DOHH2 (cell line): ENCODE data around the gene FETUB.

ENCODE experiments used
- H3F3A ChIP-seq: fragments of 200-600 bp; sonication (generic), shearing (Covaris generic); 2 replicates; pipeline ENCODE4 v1.6.0; 2016; ENCODE audit warnings: antibody characterized with exemption, mild to moderate bottlenecking; ENCODE audit not compliant: control insufficient read depth, insufficient read depth
- H3K27ac ChIP-seq: fragments of 200-600 bp; sonication (generic); 2 replicates; pipeline ENCODE4 v1.5.1; 2014; ENCODE audit warnings: low read depth, mild to moderate bottlenecking, low read length, moderate library complexity
- H3K27me3 ChIP-seq: fragments of 200-600 bp; sonication (generic); 2 replicates; pipeline ENCODE4 v1.6.1; 2014; ENCODE audit warnings: mild to moderate bottlenecking, low read length, mixed read lengths; ENCODE audit not compliant: control insufficient read depth
- H3K36me3 ChIP-seq: fragments of 200-600 bp; sonication (generic); 2 replicates; pipeline ENCODE4 v1.6.1; 2014; ENCODE audit warnings: mild to moderate bottlenecking, low read length, moderate library complexity, mixed read lengths; ENCODE audit not compliant: control insufficient read depth
- H3K4me1 ChIP-seq: fragments of 200-600 bp; sonication (generic); 2 replicates; pipeline ENCODE4 v1.6.1; 2014; ENCODE audit warnings: mild to moderate bottlenecking, low read length, mixed read lengths; ENCODE audit not compliant: control insufficient read depth
- H3K4me2 ChIP-seq: fragments of 200-600 bp; sonication (generic); 2 replicates; pipeline ENCODE4 v1.6.0; 2014; ENCODE audit warnings: mild to moderate bottlenecking, low read length, moderate library complexity
- H3K4me3 ChIP-seq: fragments of 200-600 bp; sonication (generic); 2 replicates; pipeline ENCODE4 v1.5.1; 2014; ENCODE audit warnings: mild to moderate bottlenecking, low read length, mixed read lengths
- H3K79me2 ChIP-seq: fragments of 200-600 bp; sonication (generic); 2 replicates; pipeline ENCODE4 v1.6.1; 2014; ENCODE audit warnings: mild to moderate bottlenecking, low read length, mixed read lengths; ENCODE audit not compliant: control insufficient read depth
- H3K9me2 ChIP-seq: fragments of 200-600 bp; sonication (generic); replicated peaks from 2 replicates; pipeline ENCODE4 v1.6.1; 2014; ENCODE audit warnings: mild to moderate bottlenecking, low read length, mixed read lengths; ENCODE audit not compliant: control insufficient read depth
- H3K9me3 ChIP-seq: fragments of 200-600 bp; sonication (generic); 2 replicates; pipeline ENCODE4 v1.6.1; 2014; ENCODE audit warnings: antibody characterized with exemption, low read length, mixed read lengths; ENCODE audit not compliant: control insufficient read depth, insufficient read depth
- H4K20me1 ChIP-seq: fragments of 200-600 bp; sonication (generic); 2 replicates; pipeline ENCODE4 v1.6.0; 2014; ENCODE audit warnings: low read depth, mild to moderate bottlenecking, antibody characterized with exemption, low read length, moderate library complexity; ENCODE audit not compliant: control insufficient read depth, insufficient read depth
- CTCF ChIP-seq: fragments of 200-600 bp; sonication (generic); IDR thresholded peaks from one replicate; pipeline ENCODE4 v1.5.1; 2014; ENCODE audit warnings: antibody characterized with exemption, mild to moderate bottlenecking, low read depth, low read length; ENCODE audit not compliant: poor library complexity, severe bottlenecking
- EZH2phosphoT487 ChIP-seq: fragments of 200-600 bp; sonication (generic); IDR thresholded peaks from 2 replicates; pipeline ENCODE4 v1.6.1; 2017; ENCODE audit warnings: borderline replicate concordance, mild to moderate bottlenecking, antibody characterized with exemption, low read length, moderate library complexity, mixed read lengths

FETUB gene, protein sequence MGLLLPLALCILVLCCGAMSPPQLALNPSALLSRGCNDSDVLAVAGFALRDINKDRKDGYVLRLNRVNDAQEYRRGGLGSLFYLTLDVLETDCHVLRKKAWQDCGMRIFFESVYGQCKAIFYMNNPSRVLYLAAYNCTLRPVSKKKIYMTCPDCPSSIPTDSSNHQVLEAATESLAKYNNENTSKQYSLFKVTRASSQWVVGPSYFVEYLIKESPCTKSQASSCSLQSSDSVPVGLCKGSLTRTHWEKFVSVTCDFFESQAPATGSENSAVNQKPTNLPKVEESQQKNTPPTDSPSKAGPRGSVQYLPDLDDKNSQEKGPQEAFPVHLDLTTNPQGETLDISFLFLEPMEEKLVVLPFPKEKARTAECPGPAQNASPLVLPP

GRCh38 chr3:186639778-186640472 is at the start of gene FETUB:
Gene FETUB (plus strand): TSS chr3:186640399. CDS start chr3:186640461, 62 bp downstream.
- H3K9me2 ChIP-seq: no peaks in the 10 kb centered on the region
- no peak within 1 kb of the TSS for H3K4me3 ChIP-seq
- no peak within 1 kb of the TSS for H3K4me2 ChIP-seq
- peaks cover 25% of the 10 kb centered on the region for H3K4me1 ChIP-seq
- no peaks in the 10 kb centered on the region for H4K20me1 ChIP-seq
- no peaks in the 10 kb centered on the region for H3F3A ChIP-seq
- H3K27me3 ChIP-seq: no peaks in the 10 kb centered on the region
- H3K36me3 ChIP-seq: no peaks in the 10 kb centered on the region
- H3K79me2 ChIP-seq: no peaks in the 10 kb centered on the region
- TF ChIP-seq CTCF: no peak
- TF ChIP-seq EZH2phosphoT487: no peak
- peaks cover 4% of the 10 kb centered on the region; the same call in 1 of the 2 replicates for H3K9me3 ChIP-seq
- no peak within 1 kb of the TSS for H3K27ac ChIP-seq

GRCh38 chr3:186590580-186591295 is 49.5 kb upstream of the FETUB start:
- Histone ChIP-seq H3K4me2 (no peak overlapping the region), H3K79me2 (no peaks in the 10 kb centered on the region), H3K36me3 (peaks cover 5% of the 10 kb centered on the region), H3K27me3 (no peaks in the 10 kb centered on the region), H3F3A (peaks cover 8% of the 10 kb centered on the region; the same call in 1 of the 2 replicates), H3K4me3 (no peak overlapping the region), H3K9me3 (no peaks in the 10 kb centered on the region), H3K4me1 (no peaks in the 10 kb centered on the region), H3K27ac (no peak overlapping the region), H4K20me1 (no peaks in the 10 kb centered on the region), H3K9me2 (no peaks in the 10 kb centered on the region)
- TF ChIP-seq EZH2phosphoT487 (no peak), CTCF (no peak)

DNA sequence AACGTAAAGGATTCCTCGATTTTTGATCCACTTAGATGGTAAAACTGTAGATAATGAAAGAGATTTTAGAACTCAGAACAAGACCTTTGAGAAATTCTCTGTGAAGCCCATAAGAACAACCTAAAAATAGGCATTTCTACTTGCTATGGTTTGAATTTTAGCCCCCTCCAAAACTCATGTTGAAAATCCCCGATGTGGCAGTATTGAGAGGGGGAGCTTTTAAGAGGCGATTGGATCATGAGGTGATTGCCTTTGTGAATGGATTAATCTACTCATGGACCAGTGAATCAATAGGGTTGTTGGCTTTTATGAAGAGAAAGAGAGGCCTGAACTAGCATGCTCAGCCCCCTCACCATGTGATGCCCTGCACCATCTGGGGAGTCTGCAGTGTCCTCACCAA is 47.5 kb upstream of the FETUB start:
- H3K79me2 ChIP-seq: no peaks in the 10 kb centered on the region
- no peaks in the 10 kb centered on the region for H3K9me3 ChIP-seq
- no peak overlapping the region for H3K4me3 ChIP-seq
- H3K27ac ChIP-seq: no peak overlapping the region
- H3K4me2 ChIP-seq: no peak overlapping the region
- H3F3A ChIP-seq: peaks cover under 1% of the 10 kb centered on the region; the same call in 1 of the 2 replicates
- no peaks in the 10 kb centered on the region for H3K36me3 ChIP-seq
- TF ChIP-seq EZH2phosphoT487 (no peak), CTCF (no peak)
- no peaks in the 10 kb centered on the region for H3K4me1 ChIP-seq
- H3K9me2 ChIP-seq: no peaks in the 10 kb centered on the region
- H4K20me1 ChIP-seq: no peaks in the 10 kb centered on the region
- no peaks in the 10 kb centered on the region for H3K27me3 ChIP-seq
